ENCODE data around the gene AKAP8L. TPM values are rescaled to one million over a fixed set of nuclear protein-coding genes. Genes with fewer than 3 reads are reported as not detected.

AKAP8L gene
- total RNA-seq, result 100 to 1,000 TPM in 1 of 4 donors, 10 to 100 TPM in 3; 56.3 to 188 (median 80.9) TPM

GRCh38 chr19:15418579-15419412 is at the start of gene AKAP8L:
TSS of gene AKAP8L (minus strand) at chr19:15418988. CDS start at chr19:15418923, 65 bp downstream.
- TF ChIP-seq CTCF (IDR thresholded peaks at IDR 0.05; ENCODE audit: low read depth), result no peak

GRCh38 chr19:15467734-15468214 is 49.0 kb upstream of the AKAP8L start:
- TF ChIP-seq CTCF (IDR thresholded peaks at IDR 0.05; ENCODE audit: low read depth), result no peak

- no peak for TF ChIP-seq CTCF (IDR thresholded peaks at IDR 0.05; ENCODE audit: low read depth)
Observed at GRCh38 chr19:15466851-15467733, 48.3 kb upstream of the AKAP8L start.

GRCh38 chr19:15464394-15465385 is 45.9 kb upstream of the AKAP8L start, which contains the start of gene RASAL3:
TSS of gene RASAL3 (minus strand) at chr19:15464544. CDS start at chr19:15464358, 186 bp downstream.
- no peak for TF ChIP-seq CTCF (IDR thresholded peaks at IDR 0.05; ENCODE audit: low read depth)

- TF ChIP-seq CTCF (IDR thresholded peaks at IDR 0.05; ENCODE audit: low read depth), result no peak
Observed at GRCh38 chr19:15463861-15464371, 45.1 kb upstream of the AKAP8L start.

GRCh38 chr19:15461694-15462093 is 42.9 kb upstream of the AKAP8L start:
- no peak for TF ChIP-seq CTCF (IDR thresholded peaks at IDR 0.05; ENCODE audit: low read depth)

All from subcutaneous adipose tissue (tissue), 4 donors.